IPS-18c (cell line): Measurements from ENCODE around the gene INPP5F.

ENCODE experiments used
- H3K4me3 ChIP-seq: 2 replicates; pipeline ENCODE4 v1.7.0; 2013; ENCODE audit warnings: low read depth, mild to moderate bottlenecking, low read length, moderate library complexity; ENCODE audit not compliant: insufficient read depth
- H3K9me3 ChIP-seq: one replicate; pipeline ENCODE4 v1.6.1; 2013; ENCODE audit warnings: mild to moderate bottlenecking, low read length, moderate library complexity; ENCODE audit not compliant: control insufficient read depth, insufficient read depth

Gene INPP5F

DNA sequence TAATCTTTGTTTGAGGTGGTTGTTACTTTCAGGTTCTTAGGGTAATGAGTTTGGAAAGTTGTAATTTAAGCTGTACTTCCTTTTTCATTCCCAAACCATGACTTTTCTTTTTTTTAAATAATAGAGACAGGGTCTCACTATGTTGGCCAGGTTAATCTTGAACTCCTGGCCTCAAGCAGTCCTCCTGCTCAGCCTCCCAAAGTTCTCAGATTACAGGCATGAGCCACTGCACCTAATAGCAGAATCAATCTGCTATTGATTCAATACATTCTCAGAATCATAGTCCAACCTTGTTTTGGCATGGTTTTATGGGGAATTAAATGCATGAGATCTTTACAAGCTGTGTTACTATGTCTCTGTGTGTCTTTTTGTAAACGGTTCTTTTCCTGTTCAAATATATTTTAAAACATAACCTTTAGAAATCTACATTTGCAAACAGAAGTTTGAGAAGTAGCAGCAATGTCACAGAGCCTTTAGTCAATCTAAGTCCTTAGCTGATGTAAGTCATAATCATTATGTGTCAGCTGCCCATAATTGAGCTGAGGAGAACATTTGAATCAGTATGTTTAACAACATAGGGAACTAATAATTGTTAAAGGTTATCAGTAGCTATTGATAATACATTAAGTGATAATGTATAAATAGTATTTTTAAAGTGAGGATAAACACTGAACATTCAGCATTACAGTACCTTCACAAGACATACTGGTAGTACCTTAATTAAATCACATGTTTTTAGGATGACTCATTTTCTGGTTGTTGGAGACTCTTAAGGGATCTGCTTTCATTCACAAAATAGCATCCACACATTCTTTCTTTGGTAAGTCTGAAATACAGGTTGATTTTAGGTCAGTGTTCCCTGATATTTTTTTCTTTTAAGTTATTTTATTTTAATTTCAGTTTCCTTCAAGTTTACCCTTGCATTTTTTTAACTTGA is 8.8 kb downstream of the INPP5F start:
- H3K4me3 ChIP-seq = no peak overlapping the region
- no peaks in the 10 kb centered on the region for H3K9me3 ChIP-seq

DNA sequence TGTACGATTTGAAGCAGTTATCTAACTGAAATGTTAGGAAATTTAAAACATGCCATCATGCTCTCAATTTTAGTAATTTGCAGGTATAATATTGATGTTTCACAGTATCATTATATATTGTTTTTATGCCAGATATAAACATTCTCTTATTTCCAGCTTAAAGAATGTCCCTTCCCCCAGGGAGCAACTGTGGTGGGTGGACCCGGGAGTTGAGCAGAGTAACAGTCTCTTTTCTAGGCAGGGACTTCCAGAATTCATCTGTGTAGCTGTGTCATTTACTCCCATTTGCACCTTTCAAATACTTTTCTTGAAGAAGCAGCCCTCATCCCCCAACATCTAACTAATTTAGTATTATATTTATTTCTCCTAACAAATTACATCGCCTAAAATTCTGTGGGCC is 9.6 kb downstream of the INPP5F start:
- Histone ChIP-seq H3K4me3 (no peak overlapping the region), H3K9me3 (no peaks in the 10 kb centered on the region)

GRCh38 chr10:119736220-119736619 is 10.4 kb downstream of the INPP5F start:
- Histone ChIP-seq H3K9me3 (no peaks in the 10 kb centered on the region), H3K4me3 (no peak overlapping the region)

DNA sequence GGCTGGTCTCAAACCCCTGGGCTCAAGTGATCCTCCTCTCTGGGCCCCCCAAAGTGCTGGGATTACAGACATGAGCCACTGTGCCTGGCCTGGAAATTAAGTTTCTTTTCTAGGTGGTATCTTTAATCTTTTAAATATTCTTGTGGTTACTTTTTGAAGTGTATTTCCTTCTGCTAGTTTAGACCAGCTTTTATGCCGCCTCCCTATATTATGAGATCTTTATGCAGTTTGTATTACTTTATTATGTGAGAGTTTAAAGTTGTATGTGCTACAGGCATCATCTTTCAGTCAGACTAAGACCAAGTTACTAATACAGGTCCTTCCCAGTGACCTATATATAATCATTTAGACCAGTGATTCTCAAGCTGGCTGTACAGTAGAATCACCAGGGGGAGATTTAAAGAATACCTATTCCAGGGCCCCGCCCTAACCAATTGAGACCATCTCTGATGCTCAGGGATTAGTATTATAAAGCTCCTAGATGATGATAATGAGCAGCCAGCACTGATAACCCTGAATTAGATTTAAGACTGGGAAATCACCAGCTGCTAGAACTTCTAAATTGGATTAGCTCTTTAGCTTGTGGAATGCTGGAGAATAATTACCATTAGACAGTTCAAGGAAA is 11.3 kb downstream of the INPP5F start:
- no peaks in the 10 kb centered on the region for H3K9me3 ChIP-seq
- H3K4me3 ChIP-seq = no peak overlapping the region

DNA sequence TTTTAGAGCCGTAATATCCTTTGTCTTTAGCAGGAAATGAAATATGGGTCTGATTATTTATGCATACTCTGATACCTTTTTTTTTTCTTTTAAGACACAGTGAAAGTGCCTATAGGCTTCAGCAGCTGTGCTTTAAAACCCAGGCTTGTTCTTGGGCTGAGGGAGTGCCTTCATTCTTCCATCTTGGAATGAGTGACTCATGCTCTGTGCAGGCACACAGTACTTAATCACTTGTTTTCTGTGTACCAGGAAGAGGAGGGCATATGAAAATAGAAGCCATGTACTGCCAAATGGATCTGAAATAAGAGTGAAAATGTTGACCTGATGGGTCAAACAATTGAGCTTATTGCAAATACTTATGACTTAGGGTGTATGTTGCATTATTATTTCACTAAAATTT is 12.0 kb downstream of the INPP5F start:
- H3K9me3 ChIP-seq = no peaks in the 10 kb centered on the region
- no peak overlapping the region for H3K4me3 ChIP-seq

- no peak overlapping the region for H3K4me3 ChIP-seq
- H3K9me3 ChIP-seq = no peaks in the 10 kb centered on the region
These were observed 13.1 kb downstream of the INPP5F start for GRCh38 chr10:119738962-119739361.

DNA sequence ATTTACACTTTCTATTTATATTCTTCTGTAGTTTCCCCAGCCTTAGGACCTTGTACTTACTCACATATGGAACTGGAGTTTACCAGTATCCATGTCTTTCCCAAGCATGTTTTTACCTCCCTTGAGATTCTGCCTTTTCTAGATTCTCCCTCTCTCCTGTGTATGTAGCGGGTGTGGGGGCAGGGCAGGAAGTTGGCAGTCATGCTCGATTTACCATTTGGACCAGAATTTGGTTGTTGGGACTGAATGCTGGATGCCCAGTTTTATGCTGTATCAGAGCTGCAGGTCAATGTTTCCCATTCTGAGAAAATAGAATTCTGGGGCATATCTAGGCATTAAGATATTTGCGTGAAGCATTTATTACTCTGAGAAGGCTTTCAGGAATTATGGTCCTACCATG is 14.2 kb downstream of the INPP5F start:
- no peak overlapping the region for H3K4me3 ChIP-seq
- H3K9me3 ChIP-seq = no peaks in the 10 kb centered on the region

- Histone ChIP-seq H3K9me3 (peaks cover 1% of the 10 kb centered on the region), H3K4me3 (no peak overlapping the region)
These were observed 17.2 kb downstream of the INPP5F start for GRCh38 chr10:119742947-119743648.

DNA sequence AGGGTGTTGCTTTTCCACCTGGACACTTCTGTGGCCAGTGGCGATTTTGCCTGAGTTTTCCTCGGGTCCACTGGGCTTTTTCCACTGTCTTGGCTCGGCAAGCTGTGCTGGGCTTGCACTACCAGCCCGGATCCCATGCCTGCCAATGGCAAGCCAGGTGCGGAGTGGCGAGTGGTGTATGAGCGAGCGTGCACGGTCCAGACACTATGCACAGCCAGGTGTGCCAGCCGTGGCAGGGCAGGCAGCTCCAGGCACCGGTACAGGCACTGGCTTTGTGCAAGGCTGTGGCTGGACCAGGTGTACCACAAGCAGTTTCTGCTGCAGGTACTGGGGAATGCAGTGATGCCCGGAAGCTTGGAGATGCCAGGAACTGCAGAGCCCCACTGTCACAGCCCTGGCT is 22.1 kb downstream of the INPP5F start:
- no peak overlapping the region for H3K4me3 ChIP-seq

GRCh38 chr10:119748871-119749270 is 23.0 kb downstream of the INPP5F start:
- no peak overlapping the region for H3K4me3 ChIP-seq
- peaks cover 7% of the 10 kb centered on the region for H3K9me3 ChIP-seq

More for the DNA sequence above, 22.1 kb downstream of the INPP5F start:
- peaks cover 7% of the 10 kb centered on the region for H3K9me3 ChIP-seq

DNA sequence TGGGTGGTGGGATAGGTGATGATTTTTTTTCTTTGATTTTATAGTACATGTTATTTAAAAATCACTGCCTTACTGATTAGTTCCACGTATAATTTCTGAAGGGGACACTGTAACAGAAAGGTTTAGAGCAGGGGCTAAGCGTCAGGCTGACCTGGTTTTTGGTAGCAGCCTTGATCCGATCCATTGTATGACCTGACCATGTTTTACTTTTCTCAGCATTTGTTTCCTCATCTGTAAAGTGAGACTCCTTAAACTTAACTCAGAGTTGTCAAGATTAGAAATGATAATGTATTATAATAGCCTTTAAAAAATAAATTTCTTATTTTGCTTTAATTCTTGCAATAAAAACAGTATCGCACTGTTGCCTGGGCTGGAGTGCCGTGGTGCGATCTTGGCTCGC is 23.6 kb downstream of the INPP5F start:
- Histone ChIP-seq H3K4me3 (no peak overlapping the region), H3K9me3 (peaks cover 7% of the 10 kb centered on the region)

- no peak overlapping the region for H3K4me3 ChIP-seq
- H3K9me3 ChIP-seq = peaks cover 7% of the 10 kb centered on the region
These were observed 24.8 kb downstream of the INPP5F start for GRCh38 chr10:119750391-119751230.

GRCh38 chr10:119753309-119753708 is 27.5 kb downstream of the INPP5F start:
- H3K9me3 ChIP-seq = peaks cover 4% of the 10 kb centered on the region
- H3K4me3 ChIP-seq = no peak overlapping the region

GRCh38 chr10:119754085-119754484 is 28.2 kb downstream of the INPP5F start:
- no peaks in the 10 kb centered on the region for H3K9me3 ChIP-seq
- H3K4me3 ChIP-seq = no peak overlapping the region

- no peaks in the 10 kb centered on the region for H3K9me3 ChIP-seq
- H3K4me3 ChIP-seq = no peak overlapping the region
These were observed 29.1 kb downstream of the INPP5F start for GRCh38 chr10:119754936-119755335.

GRCh38 chr10:119755446-119755845 is 29.6 kb downstream of the INPP5F start:
- no peaks in the 10 kb centered on the region for H3K9me3 ChIP-seq
- H3K4me3 ChIP-seq = no peak overlapping the region
